ENCODE data around the gene GCSAM.

The GCSAM gene

DNA sequence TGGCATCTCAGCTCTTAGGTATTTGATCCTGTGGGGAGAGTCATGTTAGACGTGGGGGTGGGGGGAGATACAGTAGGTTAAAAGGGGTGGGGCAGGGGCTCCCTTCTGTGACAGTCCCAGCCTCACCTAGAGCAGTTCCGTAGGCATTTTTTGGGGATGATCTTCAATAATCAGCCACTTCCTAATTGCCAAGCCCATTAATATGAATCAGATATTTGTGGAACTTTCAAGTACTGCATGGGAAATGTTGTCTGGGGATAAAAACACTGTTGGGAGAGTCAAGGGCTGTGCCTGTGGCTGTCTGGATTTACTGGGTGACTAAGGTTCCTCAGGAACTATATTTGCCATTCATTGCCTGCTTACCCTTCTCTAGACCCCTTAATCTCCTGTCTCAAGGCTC is 37.3 kb downstream of the GCSAM start:
- H3K9ac ChIP-seq (ENCODE audit: low read depth, low read length, poor library complexity, severe bottlenecking): no peak overlapping the region
- TF ChIP-seq, protein P1, sequence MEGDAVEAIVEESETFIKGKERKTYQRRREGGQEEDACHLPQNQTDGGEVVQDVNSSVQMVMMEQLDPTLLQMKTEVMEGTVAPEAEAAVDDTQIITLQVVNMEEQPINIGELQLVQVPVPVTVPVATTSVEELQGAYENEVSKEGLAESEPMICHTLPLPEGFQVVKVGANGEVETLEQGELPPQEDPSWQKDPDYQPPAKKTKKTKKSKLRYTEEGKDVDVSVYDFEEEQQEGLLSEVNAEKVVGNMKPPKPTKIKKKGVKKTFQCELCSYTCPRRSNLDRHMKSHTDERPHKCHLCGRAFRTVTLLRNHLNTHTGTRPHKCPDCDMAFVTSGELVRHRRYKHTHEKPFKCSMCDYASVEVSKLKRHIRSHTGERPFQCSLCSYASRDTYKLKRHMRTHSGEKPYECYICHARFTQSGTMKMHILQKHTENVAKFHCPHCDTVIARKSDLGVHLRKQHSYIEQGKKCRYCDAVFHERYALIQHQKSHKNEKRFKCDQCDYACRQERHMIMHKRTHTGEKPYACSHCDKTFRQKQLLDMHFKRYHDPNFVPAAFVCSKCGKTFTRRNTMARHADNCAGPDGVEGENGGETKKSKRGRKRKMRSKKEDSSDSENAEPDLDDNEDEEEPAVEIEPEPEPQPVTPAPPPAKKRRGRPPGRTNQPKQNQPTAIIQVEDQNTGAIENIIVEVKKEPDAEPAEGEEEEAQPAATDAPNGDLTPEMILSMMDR (conservative IDR thresholded peaks at IDR 0.05; ENCODE audit: low read length): no peak
- TF ChIP-seq EZH2phosphoT487 (IDR thresholded peaks at IDR 0.05; ENCODE audit: borderline replicate concordance): no peak
- H3K9me3 ChIP-seq (ENCODE audit: insufficient read depth, low read depth, low read length): no peaks in the 10 kb centered on the region

DNA sequence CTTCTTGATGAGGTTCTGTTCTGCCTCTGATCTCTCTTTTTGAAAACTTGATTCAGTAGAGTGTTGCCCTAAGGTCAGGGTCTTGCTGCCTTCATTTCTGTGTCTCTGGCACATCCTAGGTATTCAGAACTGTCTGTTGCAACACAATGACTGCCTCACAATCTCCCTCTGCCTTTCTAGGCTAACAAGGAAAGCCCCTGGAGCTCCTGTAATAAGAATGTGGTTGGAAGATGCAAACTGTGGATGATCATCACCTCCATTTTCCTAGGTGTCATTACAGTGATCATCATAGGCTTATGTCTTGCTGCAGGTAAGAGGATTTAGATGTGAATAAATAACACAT is 39.9 kb downstream of the GCSAM start:
- Histone ChIP-seq H3K27me3 (ENCODE audit: insufficient read depth, low read length, poor library complexity, severe bottlenecking) (peaks cover 90% of the 10 kb centered on the region), H3K4me3 (ENCODE audit: low read length, poor library complexity, severe bottlenecking) (no peak overlapping the region), H4K20me1 (ENCODE audit: insufficient read depth, low read length, poor library complexity, severe bottlenecking) (no peaks in the 10 kb centered on the region), H3K9me2 (replicated peaks; ENCODE audit: low read depth, low read length) (no peaks in the 10 kb centered on the region), H3K4me2 (ENCODE audit: low read depth, low read length, poor library complexity, severe bottlenecking) (no peak overlapping the region), H3K9ac (ENCODE audit: low read depth, low read length, poor library complexity, severe bottlenecking) (no peak overlapping the region), H3F3A (ENCODE audit: low read depth) (0 out of 2 replicates have a peak, but pooled peaks cover 4% of the 10 kb centered on the region), H3K4me1 (ENCODE audit: insufficient read depth, low read length, poor library complexity, severe bottlenecking) (peaks cover 24% of the 10 kb centered on the region), H3K36me3 (ENCODE audit: insufficient read depth, low read length) (no peaks in the 10 kb centered on the region), H2AFZ (ENCODE audit: low read length) (no peak overlapping the region), H3K79me2 (ENCODE audit: insufficient read depth, low read length) (no peaks in the 10 kb centered on the region), H3K9me3 (ENCODE audit: insufficient read depth, low read depth, low read length) (no peaks in the 10 kb centered on the region)
- TF ChIP-seq, protein P1 (conservative IDR thresholded peaks at IDR 0.05; ENCODE audit: low read length): no peak
- no peak for TF ChIP-seq EZH2phosphoT487 (IDR thresholded peaks at IDR 0.05; ENCODE audit: borderline replicate concordance)

More for the DNA sequence above, 37.3 kb downstream of the GCSAM start:
- Histone ChIP-seq H3F3A (ENCODE audit: low read depth) (0 out of 2 replicates have a peak, but pooled peaks cover 4% of the 10 kb centered on the region), H3K36me3 (ENCODE audit: insufficient read depth, low read length) (no peaks in the 10 kb centered on the region), H3K4me3 (ENCODE audit: low read length, poor library complexity, severe bottlenecking) (no peak overlapping the region), H3K79me2 (ENCODE audit: insufficient read depth, low read length) (no peaks in the 10 kb centered on the region), H3K4me1 (ENCODE audit: insufficient read depth, low read length, poor library complexity, severe bottlenecking) (peaks cover 16% of the 10 kb centered on the region), H2AFZ (ENCODE audit: low read length) (no peak overlapping the region), H3K27me3 (ENCODE audit: insufficient read depth, low read length, poor library complexity, severe bottlenecking) (peaks cover 96% of the 10 kb centered on the region), H3K9me2 (replicated peaks; ENCODE audit: low read depth, low read length) (no peaks in the 10 kb centered on the region), H3K4me2 (ENCODE audit: low read depth, low read length, poor library complexity, severe bottlenecking) (no peak overlapping the region), H4K20me1 (ENCODE audit: insufficient read depth, low read length, poor library complexity, severe bottlenecking) (no peaks in the 10 kb centered on the region)

DNA sequence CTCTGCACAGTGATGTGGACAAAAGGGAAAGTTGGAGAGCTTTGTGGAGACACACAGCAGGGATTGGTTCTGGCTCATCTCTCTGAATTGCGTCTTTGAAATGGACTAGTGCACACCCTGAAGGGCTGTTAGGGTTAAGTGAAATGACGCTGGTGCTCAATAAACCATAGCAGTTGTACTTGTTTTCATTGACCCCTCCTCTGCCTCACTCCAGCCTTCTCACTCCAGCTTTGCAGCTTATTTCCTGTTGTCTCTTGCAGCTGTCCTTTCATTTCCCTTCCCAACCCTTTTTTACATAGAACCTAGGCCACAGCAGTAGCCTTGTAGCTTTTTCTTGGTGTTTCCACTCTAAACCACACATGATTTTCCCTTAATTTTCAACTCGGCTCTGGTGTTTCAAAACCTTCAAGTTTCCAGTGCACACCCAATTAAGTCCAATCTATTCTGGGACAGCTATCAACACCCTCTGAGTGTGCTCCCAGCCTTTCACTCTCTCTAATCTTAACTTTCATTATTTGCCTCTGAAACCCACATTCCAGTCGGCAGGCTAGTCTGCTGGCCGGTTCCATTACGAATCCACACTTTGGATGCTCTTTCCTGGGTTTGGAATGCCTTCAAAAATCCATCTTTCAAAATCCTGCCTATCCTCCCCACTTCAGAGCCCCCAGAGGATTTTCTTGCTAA is 40.4 kb downstream of the GCSAM start:
- peaks cover 90% of the 10 kb centered on the region for H3K27me3 ChIP-seq (ENCODE audit: insufficient read depth, low read length, poor library complexity, severe bottlenecking)
- no peak overlapping the region for H3K9ac ChIP-seq (ENCODE audit: low read depth, low read length, poor library complexity, severe bottlenecking)
- 0 out of 2 replicates have a peak, but pooled peaks cover 4% of the 10 kb centered on the region for H3F3A ChIP-seq (ENCODE audit: low read depth)
- no peaks in the 10 kb centered on the region for H4K20me1 ChIP-seq (ENCODE audit: insufficient read depth, low read length, poor library complexity, severe bottlenecking)
- no peak overlapping the region for H3K4me3 ChIP-seq (ENCODE audit: low read length, poor library complexity, severe bottlenecking)
- TF ChIP-seq EZH2phosphoT487 (IDR thresholded peaks at IDR 0.05; ENCODE audit: borderline replicate concordance): no peak
- TF ChIP-seq, protein P1 (conservative IDR thresholded peaks at IDR 0.05; ENCODE audit: low read length): no peak
- H2AFZ ChIP-seq (ENCODE audit: low read length): no peak overlapping the region
- H3K79me2 ChIP-seq (ENCODE audit: insufficient read depth, low read length): no peaks in the 10 kb centered on the region
- no peaks in the 10 kb centered on the region for H3K9me3 ChIP-seq (ENCODE audit: insufficient read depth, low read depth, low read length)
- no peaks in the 10 kb centered on the region for H3K9me2 ChIP-seq (replicated peaks; ENCODE audit: low read depth, low read length)
- H3K36me3 ChIP-seq (ENCODE audit: insufficient read depth, low read length): no peaks in the 10 kb centered on the region
- H3K4me1 ChIP-seq (ENCODE audit: insufficient read depth, low read length, poor library complexity, severe bottlenecking): peaks cover 24% of the 10 kb centered on the region
- no peak overlapping the region for H3K4me2 ChIP-seq (ENCODE audit: low read depth, low read length, poor library complexity, severe bottlenecking)

Measured in Loucy (cell line).